Endothelial cell (in vitro differentiated cells): ENCODE results near the gene ACADM. TPM values are rescaled to one million over a fixed set of nuclear protein-coding genes. Genes with fewer than 3 reads are reported as not detected.
"Not testable (repeated sequence)": the region's sequence is repeated elsewhere in the genome, so short reads cannot be mapped to it uniquely, and the experiment has no call there.

Source experiments
- DNase-seq: peaks from one replicate; pipeline ENCODE4 v3.0.0; 2021; ENCODE audit warnings: low spot score
- H3K27ac Mint-ChIP-seq: one replicate; pipeline ENCODE4 v1.8.0; 2021; ENCODE audit warnings: mixed read lengths, inconsistent platforms; ENCODE audit not compliant: unreplicated experiment
- H3K27me3 Mint-ChIP-seq: one replicate; pipeline ENCODE4 v1.8.0; 2021; ENCODE audit warnings: mild to moderate bottlenecking, moderate library complexity, mixed read lengths, inconsistent platforms; ENCODE audit not compliant: unreplicated experiment
- H3K36me3 Mint-ChIP-seq: one replicate; pipeline ENCODE4 v1.8.0; 2021; ENCODE audit warnings: mild to moderate bottlenecking, low read depth, mixed read lengths, inconsistent platforms; ENCODE audit not compliant: unreplicated experiment
- H3K4me1 Mint-ChIP-seq: one replicate; pipeline ENCODE4 v1.8.0; 2021; ENCODE audit warnings: mild to moderate bottlenecking, mixed read lengths, inconsistent platforms; ENCODE audit not compliant: unreplicated experiment
- H3K4me3 Mint-ChIP-seq: one replicate; pipeline ENCODE4 v1.8.0; 2021; ENCODE audit warnings: mild to moderate bottlenecking, mixed read lengths, inconsistent platforms; ENCODE audit not compliant: unreplicated experiment
- H3K9me3 Mint-ChIP-seq: one replicate; pipeline ENCODE4 v1.8.0; 2021; ENCODE audit warnings: mixed read lengths, inconsistent platforms; ENCODE audit not compliant: unreplicated experiment
- CTCF ChIP-seq: fragments of 200-600 bp; sonication (generic); IDR thresholded peaks from one replicate; pipeline ENCODE4 v1.5.0; 2021; ENCODE audit warnings: antibody characterized with exemption; ENCODE audit not compliant: unreplicated experiment
- total RNA-seq: library from RNA; stranded (reverse); fragmentation: NEBNext Ultra II Directional; extraction: Animal tissue kit (Norgen Biotek cat#: 25700); gene quantifications from one replicate; pipeline ENCODE4 v1.2.1, GENCODE V29; 2021; ENCODE audit not compliant: unreplicated experiment

The ACADM gene
- total RNA-seq, 1 donor from 2014 or later, result 53.5 TPM

GRCh38 chr1:75745276-75745675, 20.8 kb downstream of the ACADM start:
- H3K9me3 Mint-ChIP-seq, result no peaks in the 10 kb centered on the region
- no peak for TF ChIP-seq CTCF
- H3K27ac Mint-ChIP-seq, result no peak overlapping the region
- no peaks in the 10 kb centered on the region for H3K4me1 Mint-ChIP-seq
- no peaks in the 10 kb centered on the region for H3K27me3 Mint-ChIP-seq
- no peak overlapping the region for H3K4me3 Mint-ChIP-seq
- H3K36me3 Mint-ChIP-seq, result peaks cover 27% of the 10 kb centered on the region
- no peak for DNase-seq

- peaks cover 66% of the 10 kb centered on the region for H3K36me3 Mint-ChIP-seq
These were observed 32.7 kb downstream of the ACADM start for GRCh38 chr1:75757210-75757609.

DNA sequence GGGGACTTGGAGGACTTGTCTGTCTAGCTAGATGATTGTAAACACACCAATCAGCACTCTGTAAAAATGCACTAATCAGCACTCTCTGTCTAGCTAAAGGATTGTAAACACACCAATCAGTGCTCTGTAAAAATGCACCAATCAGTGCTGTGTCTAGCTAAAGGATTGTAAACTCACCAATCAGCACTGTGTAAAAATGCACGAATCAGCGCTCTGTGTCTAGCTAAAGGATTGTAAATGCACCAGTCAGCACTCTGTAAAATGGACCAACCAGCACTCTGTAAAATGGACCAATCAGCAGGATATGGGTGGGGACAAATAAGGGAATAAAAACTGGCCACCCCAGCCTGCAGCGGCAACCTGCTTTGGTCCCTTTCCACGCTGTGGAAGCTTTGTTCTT, 34.0 kb downstream of the ACADM start:
- not testable (repeated sequence) for DNase-seq, H3K27ac Mint-ChIP-seq, H3K4me1 Mint-ChIP-seq, H3K27me3 Mint-ChIP-seq, H3K9me3 Mint-ChIP-seq, H3K4me3 Mint-ChIP-seq
- peaks cover 53% of the 10 kb centered on the region for H3K36me3 Mint-ChIP-seq

More at GRCh38 chr1:75757210-75757609, 32.7 kb downstream of the ACADM start:
- H3K4me3 Mint-ChIP-seq, result peak overlapping the region; percentile 79
- H3K4me1 Mint-ChIP-seq, H3K27me3 Mint-ChIP-seq, DNase-seq, H3K9me3 Mint-ChIP-seq, H3K27ac Mint-ChIP-seq: not testable (repeated sequence)

- Mint-ChIP-seq H3K36me3 (peaks cover 3% of the 10 kb centered on the region), H3K4me1 (no peaks in the 10 kb centered on the region), H3K27me3 (peaks cover 3% of the 10 kb centered on the region), H3K4me3 (no peak overlapping the region), H3K9me3 (no peaks in the 10 kb centered on the region), H3K27ac (no peak overlapping the region)
- TF ChIP-seq CTCF, result no peak
- no peak for DNase-seq
These were observed 39.6 kb downstream of the ACADM start for GRCh38 chr1:75764057-75764655.

DNA sequence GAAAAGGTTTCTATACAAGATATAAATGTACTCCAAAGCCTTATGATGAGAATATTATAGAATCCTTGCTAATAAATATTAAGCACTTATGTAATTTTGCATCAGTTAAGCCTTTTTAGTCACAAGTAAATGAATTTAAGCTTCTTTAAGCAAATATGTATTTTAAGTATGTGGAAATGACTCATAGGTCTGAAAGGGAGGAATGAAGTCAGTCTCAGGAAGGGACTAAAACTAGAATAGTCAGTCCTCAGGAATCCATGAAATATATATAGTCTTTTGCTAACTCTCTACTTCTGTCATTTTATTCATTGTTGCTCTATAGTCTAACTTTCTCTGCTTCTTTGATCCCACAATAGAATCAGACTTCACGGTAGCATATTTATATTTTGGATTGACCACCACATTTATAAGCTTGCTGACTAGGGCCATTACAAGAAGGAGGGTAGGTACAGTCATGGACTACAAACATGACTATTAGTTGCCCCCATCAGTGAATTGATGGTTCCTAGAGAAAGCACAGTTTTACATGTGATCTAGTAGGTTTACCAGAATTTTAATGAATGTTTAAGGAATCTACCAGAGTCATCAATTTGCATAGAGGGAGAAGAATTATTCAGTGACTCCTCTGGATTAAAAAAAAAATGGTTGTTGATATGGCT, 41.3 kb downstream of the ACADM start:
- no peak overlapping the region for H3K4me3 Mint-ChIP-seq
- TF ChIP-seq CTCF, result no peak
- H3K9me3 Mint-ChIP-seq, result no peaks in the 10 kb centered on the region
- H3K4me1 Mint-ChIP-seq, result no peaks in the 10 kb centered on the region
- no peaks in the 10 kb centered on the region for H3K36me3 Mint-ChIP-seq
- no peak overlapping the region for H3K27ac Mint-ChIP-seq
- peaks cover 3% of the 10 kb centered on the region for H3K27me3 Mint-ChIP-seq
- no peak for DNase-seq

- Mint-ChIP-seq H3K27me3 (peaks cover 3% of the 10 kb centered on the region), H3K4me3 (no peak overlapping the region), H3K36me3 (no peaks in the 10 kb centered on the region), H3K27ac (no peak overlapping the region), H3K4me1 (no peaks in the 10 kb centered on the region), H3K9me3 (no peaks in the 10 kb centered on the region)
- DNase-seq, result no peak
- no peak for TF ChIP-seq CTCF
These were observed 43.5 kb downstream of the ACADM start for GRCh38 chr1:75768016-75768415.
